Endothelial cell (in vitro differentiated cells): Measurements from ENCODE around the gene MTA1. TPM values are rescaled to one million over a fixed set of nuclear protein-coding genes. Genes with fewer than 3 reads are reported as not detected.

Experiments
- DNase-seq: peaks from one replicate; pipeline ENCODE4 v3.0.0; 2021; ENCODE audit warnings: low spot score
- H3K27ac Mint-ChIP-seq: one replicate; pipeline ENCODE4 v1.8.0; 2021; ENCODE audit warnings: mixed read lengths, inconsistent platforms; ENCODE audit not compliant: unreplicated experiment
- H3K27me3 Mint-ChIP-seq: one replicate; pipeline ENCODE4 v1.8.0; 2021; ENCODE audit warnings: mild to moderate bottlenecking, moderate library complexity, mixed read lengths, inconsistent platforms; ENCODE audit not compliant: unreplicated experiment
- H3K36me3 Mint-ChIP-seq: one replicate; pipeline ENCODE4 v1.8.0; 2021; ENCODE audit warnings: mild to moderate bottlenecking, low read depth, mixed read lengths, inconsistent platforms; ENCODE audit not compliant: unreplicated experiment
- H3K4me1 Mint-ChIP-seq: one replicate; pipeline ENCODE4 v1.8.0; 2021; ENCODE audit warnings: mild to moderate bottlenecking, mixed read lengths, inconsistent platforms; ENCODE audit not compliant: unreplicated experiment
- H3K4me3 Mint-ChIP-seq: one replicate; pipeline ENCODE4 v1.8.0; 2021; ENCODE audit warnings: mild to moderate bottlenecking, mixed read lengths, inconsistent platforms; ENCODE audit not compliant: unreplicated experiment
- H3K9me3 Mint-ChIP-seq: one replicate; pipeline ENCODE4 v1.8.0; 2021; ENCODE audit warnings: mixed read lengths, inconsistent platforms; ENCODE audit not compliant: unreplicated experiment
- CTCF ChIP-seq: fragments of 200-600 bp; sonication (generic); IDR thresholded peaks from one replicate; pipeline ENCODE4 v1.5.0; 2021; ENCODE audit warnings: antibody characterized with exemption; ENCODE audit not compliant: unreplicated experiment
- total RNA-seq: library from RNA; stranded (reverse); fragmentation: NEBNext Ultra II Directional; extraction: Animal tissue kit (Norgen Biotek cat#: 25700); gene quantifications from one replicate; pipeline ENCODE4 v1.2.1, GENCODE V29; 2021; ENCODE audit not compliant: unreplicated experiment

Gene MTA1
- total RNA-seq, 1 donor from 2014 or later, result 150 TPM

GRCh38 chr14:105503296-105503640 is 83.6 kb downstream of the MTA1 start:
- no peak for DNase-seq
- no peak overlapping the region for H3K4me3 Mint-ChIP-seq
- H3K9me3 Mint-ChIP-seq, result no peaks in the 10 kb centered on the region
- peaks cover 11% of the 10 kb centered on the region for H3K27me3 Mint-ChIP-seq
- TF ChIP-seq CTCF, result no peak
- H3K4me1 Mint-ChIP-seq, result no peaks in the 10 kb centered on the region
- H3K36me3 Mint-ChIP-seq, result no peaks in the 10 kb centered on the region
- H3K27ac Mint-ChIP-seq, result no peak overlapping the region

GRCh38 chr14:105503935-105504692 is 84.5 kb downstream of the MTA1 start:
- TF ChIP-seq CTCF, result no peak
- H3K27ac Mint-ChIP-seq, result peak overlapping the region; percentile 49
- peaks cover 12% of the 10 kb centered on the region for H3K27me3 Mint-ChIP-seq
- H3K36me3 Mint-ChIP-seq, result no peaks in the 10 kb centered on the region
- H3K4me1 Mint-ChIP-seq, result no peaks in the 10 kb centered on the region
- no peaks in the 10 kb centered on the region for H3K9me3 Mint-ChIP-seq
- DNase-seq, result no peak
- H3K4me3 Mint-ChIP-seq, result no peak overlapping the region

- no peaks in the 10 kb centered on the region for H3K9me3 Mint-ChIP-seq
- H3K27me3 Mint-ChIP-seq, result peaks cover 12% of the 10 kb centered on the region
- no peak overlapping the region for H3K27ac Mint-ChIP-seq
- no peak for DNase-seq
- H3K36me3 Mint-ChIP-seq, result no peaks in the 10 kb centered on the region
- TF ChIP-seq CTCF, result no peak
- H3K4me3 Mint-ChIP-seq, result no peak overlapping the region
- no peaks in the 10 kb centered on the region for H3K4me1 Mint-ChIP-seq
Observed at GRCh38 chr14:105505101-105505500, 85.5 kb downstream of the MTA1 start.

GRCh38 chr14:105507247-105507646 is 87.6 kb downstream of the MTA1 start:
- H3K9me3 Mint-ChIP-seq, result no peaks in the 10 kb centered on the region
- peaks cover 11% of the 10 kb centered on the region for H3K27me3 Mint-ChIP-seq
- no peaks in the 10 kb centered on the region for H3K4me1 Mint-ChIP-seq
- no peak overlapping the region for H3K4me3 Mint-ChIP-seq
- no peak for TF ChIP-seq CTCF
- H3K36me3 Mint-ChIP-seq, result no peaks in the 10 kb centered on the region
- H3K27ac Mint-ChIP-seq, result no peak overlapping the region
- DNase-seq, result no peak

- Mint-ChIP-seq H3K27me3 (peaks cover 7% of the 10 kb centered on the region), H3K9me3 (no peaks in the 10 kb centered on the region), H3K36me3 (no peaks in the 10 kb centered on the region), H3K4me3 (no peak overlapping the region), H3K4me1 (no peaks in the 10 kb centered on the region), H3K27ac (no peak overlapping the region)
- DNase-seq, result no peak
- TF ChIP-seq CTCF, result no peak
Observed at GRCh38 chr14:105508069-105508468, 88.4 kb downstream of the MTA1 start.
